A549 (cell line): ENCODE measurements around the gene SERPINA3. TPM values are rescaled to one million over a fixed set of nuclear protein-coding genes. Genes with fewer than 3 reads are reported as not detected.

Source experiments
- ATAC-seq, 2 experiments: fragments of 200-7000 bp in 1 of 2; fragments of >200 bp in 1 of 2; cut with Nextera tagmentation in 1 of 2; cut with Tn5 transposase in 1 of 2; 3 replicates each; pipeline versions ENCODE4 v1.8.0 to v1.9.1; 2018 to 2020; ENCODE audit warnings: mild to moderate bottlenecking in 1 of 2, moderate library complexity in 1 of 2
- CTCF ChIA-PET: fragments of 300-600 bp; sonication (Branson Sonifier 250); formaldehyde crosslinking; extraction: SDS; loops from one replicate; lab custom pipeline; 2021; ENCODE audit warnings: antibody characterized with exemption, inconsistent platforms; lab: Yijun Ruan, JAX
- POLR2A ChIA-PET: fragments of 350-600 bp; formaldehyde crosslinking; extraction: SDS; loops from one replicate; lab custom pipeline; 2021; ENCODE audit warnings: antibody characterized with exemption, inconsistent platforms; lab: Yijun Ruan, JAX
- DNase-seq, 2 experiments: peaks; one replicate each; pipeline versions ENCODE4 v3.0.0 to v3.0.0-alpha.2; 2011 to 2016; ENCODE audit warnings: low read depth in 1 of 2, low spot score in 1 of 2
- FAIRE-seq: peaks from 2 replicates; lab custom pipeline; 2011; peaks lifted over from hg19 to GRCh38; lab: Jason Lieb, UNC
- H3K27ac ChIP-seq, 2 experiments: fragments of >200 bp; sonication (Bioruptor Twin); formaldehyde crosslinking; 3 replicates each; pipeline ENCODE4 v1.5.1; 2016 to 2017
- H3K4me1 ChIP-seq: fragments of >200 bp; sonication (Bioruptor Twin); formaldehyde crosslinking; 3 replicates; pipeline ENCODE4 v1.6.1; 2016
- H3K4me2 ChIP-seq: fragments of >200 bp; sonication (Bioruptor Twin); formaldehyde crosslinking; 3 replicates; pipeline ENCODE4 v1.6.1; 2016
- H3K4me3 ChIP-seq: fragments of >200 bp; sonication (Bioruptor Twin); formaldehyde crosslinking; 3 replicates; pipeline ENCODE4 v1.5.1; 2016
- H3K9me3 ChIP-seq: fragments of >200 bp; sonication (Bioruptor Twin); formaldehyde crosslinking; 3 replicates; pipeline ENCODE4 v1.6.1; 2016
- CHD4 ChIP-seq: fragments of 200-600 bp; sonication (generic); IDR thresholded peaks from 2 replicates; pipeline ENCODE4 v1.6.1; 2016; ENCODE audit warnings: antibody characterized with exemption, mild to moderate bottlenecking, borderline replicate concordance
- CTCF ChIP-seq: fragments of >200 bp; sonication (Bioruptor Twin); formaldehyde crosslinking; IDR thresholded peaks from 3 replicates; pipeline ENCODE4 v1.5.1; 2016
- FOXS1 ChIP-seq: fragments of 250-450 bp; sonication (Bioruptor Pico); IDR thresholded peaks from 2 replicates; pipeline ENCODE4 v1.5.0; 2020; ENCODE audit warnings: mild to moderate bottlenecking, moderate library complexity
- GATA3 ChIP-seq: IDR thresholded peaks from 2 replicates; pipeline ENCODE4 v1.6.1; 2012; ENCODE audit warnings: borderline replicate concordance
- HDAC2 ChIP-seq: fragments of 200-600 bp; sonication (generic); IDR thresholded peaks from 2 replicates; pipeline ENCODE4 v1.6.1; 2016
- HES2 ChIP-seq: fragments of >200 bp; sonication (Bioruptor Twin); formaldehyde crosslinking; IDR thresholded peaks from 2 replicates; pipeline ENCODE4 v1.6.1; 2016
- HEYL ChIP-seq: fragments of 250-450 bp; sonication (Bioruptor Pico); IDR thresholded peaks from 2 replicates; pipeline ENCODE4 v1.8.0; 2021; ENCODE audit warnings: mild to moderate bottlenecking, moderate library complexity
- HOXB5 ChIP-seq: fragments of 250-450 bp; sonication (Bioruptor Pico); IDR thresholded peaks from 2 replicates; pipeline ENCODE4 v1.5.0; 2020; ENCODE audit warnings: mild to moderate bottlenecking, moderate library complexity
- KDM1A ChIP-seq: fragments of 200-600 bp; sonication (generic); IDR thresholded peaks from 2 replicates; pipeline ENCODE4 v1.6.1; 2016; ENCODE audit warnings: low read depth, mild to moderate bottlenecking
- MAX ChIP-seq: IDR thresholded peaks from 2 replicates; pipeline ENCODE4 v1.6.1; 2012
- NPAS2 ChIP-seq: fragments of 250-450 bp; sonication (Bioruptor Pico); IDR thresholded peaks from 2 replicates; pipeline ENCODE4 v1.8.0; 2022; ENCODE audit warnings: mild to moderate bottlenecking, moderate library complexity, borderline replicate concordance
- RARB ChIP-seq: fragments of 250-450 bp; sonication (Bioruptor Pico); IDR thresholded peaks from 2 replicates; pipeline ENCODE4 v1.8.0; 2021; ENCODE audit warnings: mild to moderate bottlenecking, moderate library complexity
- REST ChIP-seq: fragments of 200-600 bp; sonication (generic); IDR thresholded peaks from 2 replicates; pipeline ENCODE4 v1.6.1; 2016; ENCODE audit warnings: antibody characterized with exemption, mild to moderate bottlenecking, moderate library complexity
- RNF2 ChIP-seq: fragments of 200-600 bp; sonication (generic); IDR thresholded peaks from 2 replicates; pipeline ENCODE4 v1.6.1; 2016; ENCODE audit warnings: low read depth, mild to moderate bottlenecking, antibody characterized with exemption, moderate library complexity, borderline replicate concordance
- SMC3 ChIP-seq: fragments of >200 bp; sonication (Bioruptor Twin); formaldehyde crosslinking; IDR thresholded peaks from 3 replicates; pipeline ENCODE4 v1.6.1; 2018; ENCODE audit warnings: inconsistent platforms
- SREBF2 ChIP-seq: fragments of 450-650 bp; IDR thresholded peaks from 2 replicates; pipeline ENCODE4 v1.6.1; 2014; ENCODE audit warnings: mild to moderate bottlenecking, moderate library complexity
- TFCP2L1 ChIP-seq: fragments of 250-450 bp; sonication (Bioruptor Pico); IDR thresholded peaks from 2 replicates; pipeline ENCODE4 v1.5.0; 2021; ENCODE audit warnings: mild to moderate bottlenecking
- USF2 ChIP-seq: fragments of 450-650 bp; IDR thresholded peaks from 2 replicates; pipeline ENCODE4 v1.6.1; 2014; ENCODE audit warnings: antibody characterized with exemption
- ZFP36 ChIP-seq: fragments of 450-650 bp; IDR thresholded peaks from 2 replicates; pipeline ENCODE4 v1.6.1; 2014; ENCODE audit warnings: borderline replicate concordance; ENCODE audit not compliant: partially characterized antibody
- WGBS: methylation state at CpG from one replicate; pipeline ENCODE4 v1.1.6; 2017; ENCODE audit errors: missing lambda C conversion rate; 5-methylcytosine and 5-hydroxymethylcytosine counted together
- polyA plus RNA-seq, 4 experiments: library from polyadenylated mRNA; depleted of rRNA in 3 of 4; stranded (reverse); fragments of >200 nt; fragmentation: RNase III in 1 of 4; extraction: RNeasy Plus Mini Kit Qiagen cat#74134 plus additional on column Dnase treatment in 1 of 4; gene quantifications; 2 replicates in 3 of 4; 3 replicates in 1 of 4; pipeline ENCODE4 v1.2.3, GENCODE V29; 2011 to 2017

SERPINA3 gene
- polyA plus RNA-seq, 2 of the 4 experiments (the other 2 are of a cell fraction), result 3.1 to 9.1 TPM

GRCh38 chr14:94598816-94599655, 13.2 kb upstream of the SERPINA3 start (continued):
- peak; percentile 93 for TF ChIP-seq HES2
- TF ChIP-seq CHD4, result no peak
- TF ChIP-seq SMC3, result peak; percentile 47
- TF ChIP-seq KDM1A, result no peak
- TF ChIP-seq RARB (CRISPR knock-in tag), result peak; percentile 97
- TF ChIP-seq ZFP36, result no peak
- TF ChIP-seq FOXS1 (CRISPR knock-in tag), result no peak
- peak; percentile 84 for TF ChIP-seq MAX
- peak; percentile 84 for TF ChIP-seq GATA3
- TF ChIP-seq REST, result no peak
- TF ChIP-seq, all 56 proteins: peak for 18

GRCh38 chr14:94599656-94600004, 12.6 kb upstream of the SERPINA3 start:
- Histone ChIP-seq H3K9me3 (peaks cover 3% of the 10 kb centered on the region; the same call in 1 of the 3 replicates), H3K4me2 (peak overlapping the region; percentile 71), H3K4me3 (no peak overlapping the region), H3K4me1 (peaks cover 71% of the 10 kb centered on the region), H3K27ac (peak overlapping the region; percentile 97 to 98)
- FAIRE-seq, result no peak
- ChIA-PET POLR2A (interaction anchor here (0.8 to 1.0 kb wide), 3 partner anchors 11 to 87 kb away, joined by 3 to 6 read pairs (median 3); partner anchors contain the start of gene SERPINA3), CTCF (interaction anchor here (0.7 to 3.9 kb wide), 17 partner anchors 11 to 113 kb away, joined by 3 to 23 read pairs (median 4); partner anchors contain the start of gene SERPINA5)
- peak; percentile 62 to 67 for ATAC-seq
- WGBS, result 19% methylated on average over 3 of the region's 3 CpGs
- DNase-seq, result peak; percentile 19 to 81
- TF ChIP-seq HEYL (CRISPR knock-in tag) (0 out of 2 replicates have a peak, but pooled peaks have one; percentile 47), RNF2 (no peak), TFCP2L1 (CRISPR knock-in tag) (no peak), HOXB5 (CRISPR knock-in tag) (0 out of 2 replicates have a peak, but pooled peaks have one; percentile 17), USF2 (peak; percentile 62; the same call in 1 of the 2 replicates)

GRCh38 chr14:94600148-94600545, 12.0 kb upstream of the SERPINA3 start:
- FAIRE-seq (no peak), DNase-seq (no peak), ATAC-seq (no peak)
- ChIA-PET CTCF (interaction anchor here (0.8 to 3.9 kb wide), 13 partner anchors 10 to 114 kb away, joined by 3 to 23 read pairs (median 4); partner anchors contain the start of gene SERPINA5), POLR2A (interaction anchor here (1.0 to 1.1 kb wide), 3 partner anchors 10 to 12 kb away, joined by 3 to 14 read pairs (median 6); partner anchors contain the start of gene SERPINA3)
- H3K4me1 ChIP-seq, result peaks cover 73% of the 10 kb centered on the region
- peak overlapping the region; percentile 71 for H3K4me2 ChIP-seq
- H3K27ac ChIP-seq, result peak overlapping the region; percentile 97 to 98
- no peak for TF ChIP-seq SREBF2
- TF ChIP-seq HDAC2, result no peak
- TF ChIP-seq CTCF, result no peak
- no peak for TF ChIP-seq NPAS2 (CRISPR knock-in tag)
- WGBS, result 84% methylated on average over 11 of the region's 11 CpGs
- H3K9me3 ChIP-seq, result peaks cover 3% of the 10 kb centered on the region; the same call in 1 of the 3 replicates
- H3K4me3 ChIP-seq, result no peak overlapping the region; the same call in 2 of the 3 replicates
